Measurements from ENCODE around the gene CEACAM16. TPM values are rescaled to one million over a fixed set of nuclear protein-coding genes. Genes with fewer than 3 reads are reported as not detected.

CEACAM16 gene
- total RNA-seq, 4 donors from 2014 or later: not detected

DNA sequence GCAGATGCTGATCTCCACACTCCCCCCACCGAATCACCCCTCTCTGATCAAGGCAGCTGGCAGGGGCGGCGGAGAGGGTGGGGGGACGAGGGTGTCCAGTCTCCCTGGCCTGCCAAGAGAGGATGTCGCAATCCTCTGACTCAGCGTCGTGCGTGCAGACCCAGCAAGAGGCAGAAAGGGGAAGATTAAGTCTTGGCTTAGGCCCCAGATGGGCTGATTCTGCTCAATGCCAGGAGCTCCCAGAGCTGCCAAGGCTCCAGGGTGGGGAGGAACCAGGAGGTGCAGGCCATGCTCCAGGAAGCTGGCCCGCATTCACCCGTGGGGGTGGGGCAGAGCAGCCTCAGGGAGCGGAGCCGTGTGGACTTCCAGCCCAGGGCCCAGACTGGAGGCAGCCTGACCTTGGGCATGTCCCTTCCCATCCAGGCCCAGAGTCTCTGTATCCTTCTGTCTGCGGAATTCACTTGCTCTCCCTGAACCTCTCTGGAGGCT lies 42.9 kb downstream of the CEACAM16 start:
- TF ChIP-seq, protein P1, sequence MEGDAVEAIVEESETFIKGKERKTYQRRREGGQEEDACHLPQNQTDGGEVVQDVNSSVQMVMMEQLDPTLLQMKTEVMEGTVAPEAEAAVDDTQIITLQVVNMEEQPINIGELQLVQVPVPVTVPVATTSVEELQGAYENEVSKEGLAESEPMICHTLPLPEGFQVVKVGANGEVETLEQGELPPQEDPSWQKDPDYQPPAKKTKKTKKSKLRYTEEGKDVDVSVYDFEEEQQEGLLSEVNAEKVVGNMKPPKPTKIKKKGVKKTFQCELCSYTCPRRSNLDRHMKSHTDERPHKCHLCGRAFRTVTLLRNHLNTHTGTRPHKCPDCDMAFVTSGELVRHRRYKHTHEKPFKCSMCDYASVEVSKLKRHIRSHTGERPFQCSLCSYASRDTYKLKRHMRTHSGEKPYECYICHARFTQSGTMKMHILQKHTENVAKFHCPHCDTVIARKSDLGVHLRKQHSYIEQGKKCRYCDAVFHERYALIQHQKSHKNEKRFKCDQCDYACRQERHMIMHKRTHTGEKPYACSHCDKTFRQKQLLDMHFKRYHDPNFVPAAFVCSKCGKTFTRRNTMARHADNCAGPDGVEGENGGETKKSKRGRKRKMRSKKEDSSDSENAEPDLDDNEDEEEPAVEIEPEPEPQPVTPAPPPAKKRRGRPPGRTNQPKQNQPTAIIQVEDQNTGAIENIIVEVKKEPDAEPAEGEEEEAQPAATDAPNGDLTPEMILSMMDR (IDR thresholded peaks at IDR 0.05; ENCODE audit: low read depth): no peak

DNA sequence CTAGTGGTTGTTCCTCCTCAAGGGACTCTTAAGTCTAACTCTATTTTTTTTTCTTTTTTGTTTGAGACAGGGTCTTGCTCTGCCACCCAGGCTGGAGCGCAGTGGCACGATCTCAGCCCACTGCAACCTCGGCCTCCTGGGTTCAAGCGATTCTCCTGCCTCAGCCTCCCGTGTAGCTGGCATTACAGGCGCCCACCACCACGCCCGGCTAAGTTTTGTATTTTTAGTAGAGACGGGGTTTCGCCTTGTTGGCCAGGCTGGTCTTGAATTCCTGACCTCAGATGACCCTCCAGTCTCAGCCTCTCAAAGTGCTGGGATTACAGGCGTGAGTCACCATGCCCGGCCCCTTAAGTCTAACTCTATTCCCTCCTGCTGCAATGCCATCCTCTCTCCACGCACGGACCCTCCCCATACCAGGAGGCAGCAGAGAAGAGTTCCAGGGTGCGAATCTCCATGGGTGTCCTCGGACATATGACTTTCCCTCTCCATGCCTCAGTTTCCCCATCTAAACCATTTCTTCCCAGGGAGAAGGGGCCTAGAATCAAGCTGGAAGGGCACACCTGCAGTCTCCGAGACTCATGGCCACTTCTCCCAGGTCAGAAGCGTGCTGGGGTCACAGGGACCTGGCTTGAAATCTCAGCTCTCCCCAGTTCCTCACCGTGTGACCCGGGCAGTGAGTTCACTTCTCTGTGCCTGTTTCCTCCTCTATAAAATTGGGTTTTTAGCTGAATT lies 43.5 kb downstream of the CEACAM16 start:
- TF ChIP-seq, protein P1 (IDR thresholded peaks at IDR 0.05; ENCODE audit: low read depth): no peak

DNA sequence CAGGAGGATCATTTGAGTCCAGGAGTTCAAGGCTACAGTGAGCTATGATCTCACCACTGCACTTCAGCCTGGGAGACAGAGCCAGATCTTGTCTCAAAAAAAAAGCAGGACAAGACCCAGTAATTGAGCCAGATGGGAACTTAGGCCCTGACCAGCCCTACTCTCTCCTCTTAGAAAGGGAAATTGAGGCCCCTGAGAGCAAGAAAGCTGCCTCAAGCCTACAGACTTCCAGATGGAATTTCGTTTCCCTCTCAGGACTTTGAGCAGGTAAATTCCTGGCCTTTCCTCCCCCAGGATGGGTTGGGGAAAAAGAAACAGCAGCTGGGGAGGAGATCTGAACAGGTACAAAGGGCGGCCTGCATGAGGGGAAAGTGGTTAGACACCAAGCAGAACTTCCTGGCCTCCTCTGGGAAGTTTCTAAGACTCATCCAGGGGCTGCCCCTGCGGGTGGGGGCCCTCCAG lies 46.0 kb downstream of the CEACAM16 start:
- TF ChIP-seq, protein P1 (IDR thresholded peaks at IDR 0.05; ENCODE audit: low read depth): no peak

DNA sequence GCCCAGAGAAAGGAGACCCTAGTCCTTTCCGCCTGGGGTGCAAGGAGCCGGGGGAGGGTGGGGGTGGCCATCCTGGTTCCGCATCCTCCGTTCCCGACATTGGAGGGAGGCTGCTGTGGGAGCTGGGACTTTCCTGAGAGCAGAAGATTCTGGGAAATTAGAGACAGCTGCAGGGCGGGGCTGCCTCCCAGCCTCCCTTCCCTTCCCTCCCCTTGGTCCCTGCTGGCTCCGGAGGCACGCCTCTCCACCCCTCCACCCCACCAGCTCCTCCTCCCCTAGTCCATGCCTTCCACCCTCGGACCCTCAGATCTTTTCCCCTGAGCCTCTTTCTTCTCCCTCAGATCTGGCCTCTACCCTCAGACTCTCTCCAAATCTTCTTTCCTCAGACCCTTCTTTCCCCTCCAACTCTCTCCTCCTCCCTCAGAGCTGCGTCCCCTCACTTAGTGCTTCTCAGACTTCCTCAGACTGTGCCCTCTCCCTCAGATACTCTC lies 46.4 kb downstream of the CEACAM16 start:
- TF ChIP-seq, protein P1 (IDR thresholded peaks at IDR 0.05; ENCODE audit: low read depth): no peak

DNA sequence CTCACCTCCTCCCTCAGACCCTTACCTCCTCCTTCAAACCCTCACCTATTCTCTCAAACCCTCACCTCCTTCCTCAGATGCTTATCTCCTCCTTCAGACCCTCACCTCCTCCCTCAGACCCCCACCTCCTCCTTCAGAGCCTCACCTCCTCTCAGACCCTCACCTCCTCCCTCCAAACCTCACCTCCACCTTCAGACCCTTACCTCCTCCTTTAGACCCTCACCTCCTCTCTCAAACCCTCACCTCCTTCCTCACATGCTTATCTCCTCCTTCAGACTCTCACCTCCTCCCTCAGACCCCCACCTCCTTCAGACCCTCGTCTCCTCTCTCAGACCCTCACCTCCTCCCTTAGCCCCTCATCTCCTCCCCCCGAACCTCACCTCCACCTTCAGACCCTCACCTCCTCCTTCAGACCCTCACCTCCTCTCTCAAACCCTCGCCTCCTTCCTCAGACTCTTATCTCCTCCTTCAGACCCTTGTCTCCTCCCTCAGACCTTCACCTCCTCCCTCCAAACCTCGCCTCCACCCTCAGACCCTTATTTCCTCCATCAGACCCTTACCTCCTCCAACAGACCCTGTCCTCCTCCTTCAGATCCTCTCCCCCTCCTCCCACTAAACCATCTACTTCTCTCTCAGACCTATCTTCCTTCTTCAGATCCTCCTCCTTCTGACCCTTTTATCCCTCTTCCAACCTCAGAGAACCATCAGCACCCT lies 47.1 kb downstream of the CEACAM16 start:
- TF ChIP-seq, protein P1 (IDR thresholded peaks at IDR 0.05; ENCODE audit: low read depth): no peak

DNA sequence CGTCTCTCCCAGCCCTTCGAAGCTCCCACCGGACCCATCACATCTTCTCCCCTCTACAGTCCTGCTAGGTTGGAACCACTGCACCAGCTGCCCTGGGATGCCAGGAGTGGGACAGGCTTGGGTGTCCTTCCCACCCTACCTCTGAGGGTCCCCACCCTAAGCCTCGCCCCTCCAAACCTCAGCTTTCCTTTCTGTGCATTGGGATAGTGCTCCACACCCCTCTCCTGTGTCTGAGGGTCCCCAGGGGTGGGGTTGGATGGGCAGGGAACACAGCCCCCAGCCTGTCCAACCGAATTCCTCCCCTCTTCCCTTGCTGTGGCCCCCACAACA lies 47.6 kb downstream of the CEACAM16 start:
- TF ChIP-seq, protein P1 (IDR thresholded peaks at IDR 0.05; ENCODE audit: low read depth): no peak

Data from subcutaneous adipose tissue (tissue), 4 donors.